HG03565 (cell line): ENCODE measurements around the gene CTSF.
"Not testable (repeated sequence)": the region's sequence is repeated elsewhere in the genome, so short reads cannot be mapped to it uniquely, and the experiment has no call there.

Source experiments
- ATAC-seq: cut with Tn5 transposase; IDR thresholded peaks from one replicate; pipeline ENCODE4 v1.9.1; 2021; ENCODE audit warnings: mild to moderate bottlenecking, moderate library complexity; ENCODE audit not compliant: unreplicated experiment

Gene CTSF

GRCh38 chr11:66589996-66590675 lies 21.7 kb upstream of the CTSF start:
- no peak for ATAC-seq

- not testable (repeated sequence) for ATAC-seq
Measured at GRCh38 chr11:66589315-66589714, 20.9 kb upstream of the CTSF start.

GRCh38 chr11:66586136-66586535 lies 17.7 kb upstream of the CTSF start:
- no peak for ATAC-seq

GRCh38 chr11:66585447-66585846 lies 17.0 kb upstream of the CTSF start:
- not testable (repeated sequence) for ATAC-seq

- not testable (repeated sequence) for ATAC-seq
Measured at GRCh38 chr11:66582565-66583147, 14.2 kb upstream of the CTSF start.

GRCh38 chr11:66581261-66581660 lies 12.9 kb upstream of the CTSF start:
- ATAC-seq: no peak

GRCh38 chr11:66580803-66581202 lies 12.4 kb upstream of the CTSF start:
- no peak for ATAC-seq

- no peak for ATAC-seq
Measured at GRCh38 chr11:66579017-66579606, 10.7 kb upstream of the CTSF start.

GRCh38 chr11:66570850-66571180 lies 2.4 kb upstream of the CTSF start:
- ATAC-seq: no peak

GRCh38 chr11:66570079-66570849 lies 1.9 kb upstream of the CTSF start:
- ATAC-seq: no peak

- ATAC-seq: no peak
Measured at GRCh38 chr11:66569076-66569475, 670 bp upstream of the CTSF start.

- no peak for ATAC-seq
Measured at GRCh38 chr11:66567787-66568123, 651 bp downstream of the CTSF start.

- no peak for ATAC-seq
Measured at GRCh38 chr11:66566221-66566620, 2.2 kb downstream of the CTSF start.

GRCh38 chr11:66564984-66565383 lies 3.4 kb downstream of the CTSF start:
- ATAC-seq: no peak

GRCh38 chr11:66564538-66564937 lies 3.9 kb downstream of the CTSF start:
- ATAC-seq: no peak

GRCh38 chr11:66563832-66564231 lies 4.6 kb downstream of the CTSF start:
- no peak for ATAC-seq

GRCh38 chr11:66562907-66563583 lies 5.4 kb downstream of the CTSF start:
- ATAC-seq: no peak

- ATAC-seq: no peak
Measured at GRCh38 chr11:66562275-66562674, 6.1 kb downstream of the CTSF start.

GRCh38 chr11:66561975-66562248 lies 6.5 kb downstream of the CTSF start:
- ATAC-seq: no peak

- no peak for ATAC-seq
Measured at GRCh38 chr11:66561178-66561974, 7.0 kb downstream of the CTSF start.
